Measurements from ENCODE around the gene PDE4D. TPM values are rescaled to one million over a fixed set of nuclear protein-coding genes. Genes with fewer than 3 reads are reported as not detected.

Gene PDE4D
- total RNA-seq, 2 donors from 2014 or later = 33.8 to 82.6 TPM

- intact Hi-C loops (cut with DNase I) = no loop called here
- DNase-seq (no peak), ATAC-seq (no peak)
These were observed 360.4 kb downstream of the PDE4D start for GRCh38 chr5:59532979-59533729.

GRCh38 chr5:59529239-59529638 lies 364.3 kb downstream of the PDE4D start:
- DNase-seq (no peak), ATAC-seq (no peak)
- intact Hi-C loops (cut with DNase I) = no loop called here

- intact Hi-C loops (cut with DNase I) = no loop called here
- DNase-seq (no peak), ATAC-seq (no peak)
These were observed 365.2 kb downstream of the PDE4D start for GRCh38 chr5:59528202-59528862.

- no peak for ATAC-seq
- intact Hi-C loops (cut with DNase I) = no loop called here
- DNase-seq = no peak
These were observed 367.6 kb downstream of the PDE4D start for GRCh38 chr5:59525957-59526356.

- intact Hi-C loops (cut with DNase I) = no loop called here
- ATAC-seq = no peak
- DNase-seq = no peak
These were observed 368.2 kb downstream of the PDE4D start for GRCh38 chr5:59525311-59525710.

GRCh38 chr5:59522201-59522831 lies 371.2 kb downstream of the PDE4D start:
- DNase-seq (no peak), ATAC-seq (no peak)
- intact Hi-C loops (cut with DNase I) = no loop called here

GRCh38 chr5:59521476-59521875 lies 372.1 kb downstream of the PDE4D start:
- intact Hi-C loops (cut with DNase I) = no loop called here

GRCh38 chr5:59519338-59519737 lies 374.2 kb downstream of the PDE4D start:
- no peak for ATAC-seq
- no peak for DNase-seq
- intact Hi-C loops (cut with DNase I) = no loop called here

More at GRCh38 chr5:59521476-59521875, 372.1 kb downstream of the PDE4D start:
- DNase-seq (no peak), ATAC-seq (no peak)

GRCh38 chr5:59517926-59518585 lies 375.5 kb downstream of the PDE4D start:
- intact Hi-C loops (cut with DNase I) = no loop called here
- DNase-seq = no peak
- no peak for ATAC-seq

GRCh38 chr5:59516161-59516560 lies 377.4 kb downstream of the PDE4D start:
- intact Hi-C loops (cut with DNase I) = no loop called here
- ATAC-seq (no peak), DNase-seq (no peak)

- DNase-seq (no peak), ATAC-seq (no peak)
- intact Hi-C loops (cut with DNase I) = loop anchor here (5.0 kb wide), 1 partner anchor 166 kb away; no protein-coding TSS in a partner anchor
These were observed 387.1 kb downstream of the PDE4D start for GRCh38 chr5:59506285-59506877.

- ATAC-seq = no peak
- DNase-seq = no peak
- intact Hi-C loops (cut with DNase I) = loop anchor here in 1 of 2 donors (5.0 kb wide), 1 partner anchor 293 kb away; no protein-coding TSS in a partner anchor
These were observed 389.5 kb downstream of the PDE4D start for GRCh38 chr5:59504043-59504442.

GRCh38 chr5:59503220-59503619 lies 390.3 kb downstream of the PDE4D start:
- ATAC-seq = no peak
- no peak for DNase-seq
- intact Hi-C loops (cut with DNase I) = loop anchor here in 1 of 2 donors (5.0 kb wide), 1 partner anchor 294 kb away; no protein-coding TSS in a partner anchor

GRCh38 chr5:59501316-59501715 lies 392.2 kb downstream of the PDE4D start:
- ATAC-seq = no peak
- intact Hi-C loops (cut with DNase I) = loop anchor here in 1 of 2 donors (5.0 kb wide), 1 partner anchor 296 kb away; no protein-coding TSS in a partner anchor
- DNase-seq = no peak

GRCh38 chr5:59500014-59500413 lies 393.5 kb downstream of the PDE4D start:
- intact Hi-C loops (cut with DNase I) = loop anchor here in 1 of 2 donors (5.0 kb wide), 1 partner anchor 297 kb away; no protein-coding TSS in a partner anchor
- ATAC-seq (no peak), DNase-seq (no peak)

- no peak for ATAC-seq
- intact Hi-C loops (cut with DNase I) = loop anchor here in 1 of 2 donors (5.0 kb wide), 1 partner anchor 105 kb away; no protein-coding TSS in a partner anchor
- no peak for DNase-seq
These were observed 396.3 kb downstream of the PDE4D start for GRCh38 chr5:59497207-59497606.

GRCh38 chr5:59496524-59497134 lies 396.9 kb downstream of the PDE4D start:
- intact Hi-C loops (cut with DNase I) = loop anchor here in 1 of 2 donors (5.0 kb wide), 1 partner anchor 104 kb away; no protein-coding TSS in a partner anchor
- ATAC-seq (no peak), DNase-seq (no peak)

GRCh38 chr5:59491945-59492344 lies 401.6 kb downstream of the PDE4D start:
- ATAC-seq (no peak), DNase-seq (no peak)
- intact Hi-C loops (cut with DNase I) = no loop called here

Data from left cardiac atrium (tissue), 4 donors.